ENCODE data around the gene MACROD2. TPM values are rescaled to one million over a fixed set of nuclear protein-coding genes. Genes with fewer than 3 reads are reported as not detected.

The MACROD2 gene
- total RNA-seq, 1 experiment from 2014 or later, result 3.1 TPM

DNA sequence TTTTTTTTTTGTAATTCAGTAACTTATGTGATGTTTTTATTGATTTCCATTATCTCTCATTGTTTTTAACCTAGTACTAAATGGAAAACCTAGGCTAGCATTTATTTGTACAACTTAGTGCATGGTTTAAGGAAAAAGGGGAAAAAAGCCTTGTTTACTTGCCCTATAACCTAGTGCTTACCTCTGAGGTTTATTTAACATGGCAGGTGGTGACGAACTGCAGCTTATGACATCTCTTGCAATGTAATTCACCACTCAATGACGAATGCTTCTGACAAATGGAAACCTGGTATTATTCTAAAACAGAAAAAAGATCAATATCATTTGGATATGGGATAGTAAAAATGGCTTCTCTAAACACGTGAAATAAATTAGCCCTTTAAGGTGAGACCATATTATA is 960.7 kb downstream of the MACROD2 start:
- no TSS peak for BruUV-seq (replicated peaks)
- no peak for TF ChIP-seq CTCF (IDR thresholded peaks at IDR 0.05; ENCODE audit: unreplicated experiment)
- H3K4me3 Mint-ChIP-seq (ENCODE audit: unreplicated experiment), result no peak overlapping the region
- H3K27ac Mint-ChIP-seq (ENCODE audit: low read depth, unreplicated experiment), result no peak overlapping the region
- H3K9me3 Mint-ChIP-seq (ENCODE audit: unreplicated experiment), result no peaks in the 10 kb centered on the region
- H3K4me1 Mint-ChIP-seq (ENCODE audit: insufficient read depth, unreplicated experiment), result peaks cover 28% of the 10 kb centered on the region
- intact Hi-C loops (cut with micrococcal nuclease), result no loop called here
- no peaks in the 10 kb centered on the region for H3K36me3 Mint-ChIP-seq (ENCODE audit: insufficient read depth, unreplicated experiment)
- no peaks in the 10 kb centered on the region for H3K27me3 Mint-ChIP-seq (ENCODE audit: insufficient read depth, unreplicated experiment)
- POLR2A ChIA-PET, result interaction anchor here (0.6 to 1.3 kb wide), 4 partner anchors 33 to 728 kb away, joined by 3 to 4 read pairs (median 4); no protein-coding TSS in a partner anchor
- CTCF ChIA-PET, result interaction anchor here (0.6 to 0.7 kb wide), 2 partner anchors 25 to 138 kb away, joined by 3 read pairs; no protein-coding TSS in a partner anchor
- no peak for DNase-seq (ENCODE audit: unreplicated experiment)

GRCh38 chr20:14956538-14956937 is 961.2 kb downstream of the MACROD2 start:
- Mint-ChIP-seq H3K4me3 (ENCODE audit: unreplicated experiment) (no peak overlapping the region), H3K27me3 (ENCODE audit: insufficient read depth, unreplicated experiment) (no peaks in the 10 kb centered on the region), H3K4me1 (ENCODE audit: insufficient read depth, unreplicated experiment) (peaks cover 24% of the 10 kb centered on the region), H3K36me3 (ENCODE audit: insufficient read depth, unreplicated experiment) (no peaks in the 10 kb centered on the region), H3K27ac (ENCODE audit: low read depth, unreplicated experiment) (no peak overlapping the region), H3K9me3 (ENCODE audit: unreplicated experiment) (no peaks in the 10 kb centered on the region)
- BruUV-seq (replicated peaks), result no TSS peak
- CTCF ChIA-PET, result no interaction called here
- intact Hi-C loops (cut with micrococcal nuclease), result no loop called here
- DNase-seq (ENCODE audit: unreplicated experiment), result no peak
- POLR2A ChIA-PET, result interaction anchor here (0.7 to 1.3 kb wide), 2 partner anchors 13 to 104 kb away, joined by 3 to 4 read pairs; no protein-coding TSS in a partner anchor
- no peak for TF ChIP-seq CTCF (IDR thresholded peaks at IDR 0.05; ENCODE audit: unreplicated experiment)

DNA sequence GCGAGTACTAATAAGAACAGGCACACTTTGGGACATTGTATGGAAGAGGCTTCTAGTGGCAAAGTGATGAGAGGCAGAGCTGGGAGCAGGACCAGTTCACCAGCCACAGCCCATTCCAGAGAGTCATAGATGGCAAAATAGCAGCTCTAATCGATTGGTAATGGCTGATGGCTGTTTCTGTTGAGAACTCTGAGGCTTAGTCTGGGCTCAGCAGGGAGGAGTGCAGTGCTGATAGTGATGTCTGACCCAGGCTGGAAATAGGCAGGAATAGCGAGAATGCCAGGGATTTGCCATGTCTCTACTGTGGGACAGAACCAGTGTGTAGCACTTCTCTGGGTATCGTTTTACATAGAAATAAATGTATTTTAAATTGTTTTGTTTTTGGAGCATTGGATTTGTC is 962.1 kb downstream of the MACROD2 start:
- Mint-ChIP-seq H3K27ac (ENCODE audit: low read depth, unreplicated experiment) (no peak overlapping the region), H3K36me3 (ENCODE audit: insufficient read depth, unreplicated experiment) (no peaks in the 10 kb centered on the region), H3K4me1 (ENCODE audit: insufficient read depth, unreplicated experiment) (peaks cover 24% of the 10 kb centered on the region), H3K27me3 (ENCODE audit: insufficient read depth, unreplicated experiment) (no peaks in the 10 kb centered on the region), H3K9me3 (ENCODE audit: unreplicated experiment) (no peaks in the 10 kb centered on the region), H3K4me3 (ENCODE audit: unreplicated experiment) (no peak overlapping the region)
- ChIA-PET CTCF (interaction anchor here (0.6 kb wide), 2 partner anchors 54 to 509 kb away, joined by 3 read pairs; no protein-coding TSS in a partner anchor), POLR2A (interaction anchor here (0.6 to 0.7 kb wide), 3 partner anchors 13 to 1502 kb away, joined by 3 read pairs; no protein-coding TSS in a partner anchor)
- TF ChIP-seq CTCF (IDR thresholded peaks at IDR 0.05; ENCODE audit: unreplicated experiment), result no peak
- no peak for DNase-seq (ENCODE audit: unreplicated experiment)
- intact Hi-C loops (cut with micrococcal nuclease), result no loop called here
- BruUV-seq (replicated peaks), result no TSS peak

- TF ChIP-seq CTCF (IDR thresholded peaks at IDR 0.05; ENCODE audit: unreplicated experiment), result no peak
- intact Hi-C loops (cut with micrococcal nuclease), result no loop called here
- Mint-ChIP-seq H3K9me3 (ENCODE audit: unreplicated experiment) (no peaks in the 10 kb centered on the region), H3K4me3 (ENCODE audit: unreplicated experiment) (no peak overlapping the region), H3K36me3 (ENCODE audit: insufficient read depth, unreplicated experiment) (no peaks in the 10 kb centered on the region), H3K27ac (ENCODE audit: low read depth, unreplicated experiment) (no peak overlapping the region), H3K27me3 (ENCODE audit: insufficient read depth, unreplicated experiment) (no peaks in the 10 kb centered on the region), H3K4me1 (ENCODE audit: insufficient read depth, unreplicated experiment) (peaks cover 36% of the 10 kb centered on the region)
- ChIA-PET POLR2A (interaction anchor here (0.6 to 3.8 kb wide), 8 partner anchors 47 to 974 kb away, joined by 3 to 22 read pairs (median 4); partner anchors contain the start of gene FLRT3), CTCF (interaction anchor here (0.6 to 1.5 kb wide), 8 partner anchors 22 to 622 kb away, joined by 3 to 4 read pairs (median 4); no protein-coding TSS in a partner anchor)
- DNase-seq (ENCODE audit: unreplicated experiment), result no peak
- BruUV-seq (replicated peaks), result no TSS peak
These were observed 963.3 kb downstream of the MACROD2 start for GRCh38 chr20:14958626-14959025.

All from MCF 10A (cell line).